ENCODE data around the gene SYCP2.

GRCh38 chr20:59903621-59904020, 29.8 kb downstream of the SYCP2 start:
- TF ChIP-seq CTCF (IDR thresholded peaks at IDR 0.05; ENCODE audit: poor library complexity) (no peak), EZH2 (IDR thresholded peaks at IDR 0.05; ENCODE audit: borderline replicate concordance) (no peak), EZH2phosphoT487 (IDR thresholded peaks at IDR 0.05; ENCODE audit: low read depth, severe bottlenecking, unreplicated experiment) (no peak)
